Activated B cell treated with CpG ODN at 0.5 μM for 24 hours (primary cell): ENCODE results near the gene DAPP1. TPM values are rescaled to one million over a fixed set of nuclear protein-coding genes. Genes with fewer than 3 reads are reported as not detected.

ENCODE experiments used
- ATAC-seq: fragments of 200-7000 bp; cut with Tn5 transposase; one replicate; pipeline ENCODE4 v1.10.0; 2021; ENCODE audit warnings: low read depth, mild to moderate bottlenecking, moderate library complexity
- CTCF ChIA-PET: fragments of 350-600 bp; sonication (Branson Sonifier 250); formaldehyde crosslinking; loops from one replicate; lab custom pipeline; 2021; ENCODE audit warnings: antibody characterized with exemption; lab: Charles Lee
- POLR2A ChIA-PET: fragments of 350-600 bp; sonication (Branson Sonifier 250); formaldehyde crosslinking; loops from one replicate; lab custom pipeline; 2021; ENCODE audit warnings: antibody characterized with exemption; lab: Charles Lee
- DNase-seq: peaks from one replicate; pipeline ENCODE4 v3.0.0; 2022
- H3K27ac Mint-ChIP-seq: one replicate; pipeline ENCODE4 v1.8.0; 2020; ENCODE audit warnings: mixed read lengths
- H3K27me3 Mint-ChIP-seq: one replicate; pipeline ENCODE4 v1.8.0; 2021; ENCODE audit warnings: mixed read lengths
- H3K36me3 Mint-ChIP-seq: one replicate; pipeline ENCODE4 v1.8.0; 2021; ENCODE audit warnings: low read depth, mixed read lengths
- H3K4me1 Mint-ChIP-seq: one replicate; pipeline ENCODE4 v1.8.0; 2021; ENCODE audit warnings: mixed read lengths
- H3K4me3 Mint-ChIP-seq: one replicate; pipeline ENCODE4 v1.8.0; 2020; ENCODE audit warnings: mild to moderate bottlenecking, mixed read lengths
- H3K9me3 Mint-ChIP-seq: one replicate; pipeline ENCODE4 v1.8.0; 2020; ENCODE audit warnings: mixed read lengths
- CTCF ChIP-seq: fragments of 200-600 bp; IDR thresholded peaks from one replicate; pipeline ENCODE4 v1.8.0; 2022; ENCODE audit warnings: antibody characterized with exemption, mild to moderate bottlenecking
- intact Hi-C: fragments of 100-400 bp; cut with micrococcal nuclease; formaldehyde crosslinking; loops from one replicate; pipeline ENCODE4 v1.15.1; 2024
- total RNA-seq: library from RNA; stranded (reverse); gene quantifications from 2 replicates; pipeline ENCODE4 v1.2.3, GENCODE V29; 2022

The DAPP1 gene
- total RNA-seq, 1 donor from 2014 or later, result 144 TPM

GRCh38 chr4:99856166-99856565, 39.5 kb downstream of the DAPP1 start:
- no peak for TF ChIP-seq CTCF

GRCh38 chr4:99857307-99857706, 40.7 kb downstream of the DAPP1 start:
- POLR2A ChIA-PET, result interaction anchor here (9.0 kb wide), 1 partner anchor 40 kb away, joined by 73 read pairs; the partner anchor contains the start of gene DAPP1
- no peaks in the 10 kb centered on the region for H3K9me3 Mint-ChIP-seq
- peak overlapping the region; percentile 90 for H3K27ac Mint-ChIP-seq
- H3K27me3 Mint-ChIP-seq, result no peaks in the 10 kb centered on the region
- no peak for ATAC-seq
- no peak for DNase-seq
- no peak overlapping the region for H3K4me3 Mint-ChIP-seq
- CTCF ChIA-PET, result interaction anchor here (1.5 to 2.9 kb wide), 3 partner anchors 28 to 48 kb away, joined by 4 to 8 read pairs (median 5); no protein-coding TSS in a partner anchor
- H3K4me1 Mint-ChIP-seq, result peaks cover 78% of the 10 kb centered on the region
- intact Hi-C loops, result loop anchor here (5.0 kb wide), 1 partner anchor 35 kb away; the partner anchor contains the start of gene LAMTOR3
- TF ChIP-seq CTCF, result no peak
- peaks cover 85% of the 10 kb centered on the region for H3K36me3 Mint-ChIP-seq

More at GRCh38 chr4:99856166-99856565, 39.5 kb downstream of the DAPP1 start:
- Mint-ChIP-seq H3K27me3 (no peaks in the 10 kb centered on the region), H3K36me3 (peaks cover 79% of the 10 kb centered on the region), H3K9me3 (no peaks in the 10 kb centered on the region), H3K4me1 (peaks cover 80% of the 10 kb centered on the region), H3K27ac (peak overlapping the region; percentile 90), H3K4me3 (peak overlapping the region; percentile 42)
- DNase-seq, result no peak
- ATAC-seq, result peak; percentile 38
- intact Hi-C loops, result loop anchor here (1.0 to 5.0 kb wide), 2 partner anchors 9 to 36 kb away; partner anchors contain the start of gene LAMTOR3
- CTCF ChIA-PET, result interaction anchor here (1.6 to 2.9 kb wide), 3 partner anchors 29 to 47 kb away, joined by 5 to 14 read pairs (median 8); no protein-coding TSS in a partner anchor
- POLR2A ChIA-PET, result interaction anchor here (0.8 to 9.0 kb wide), 4 partner anchors 9 to 48 kb away, joined by 3 to 73 read pairs (median 5); partner anchors contain the start of gene DAPP1

GRCh38 chr4:99859618-99860017, 43.0 kb downstream of the DAPP1 start:
- ChIA-PET POLR2A (interaction anchor here (0.9 to 1.7 kb wide), 5 partner anchors 9 to 89 kb away, joined by 3 to 6 read pairs (median 4); partner anchors contain the start of gene DAPP1), CTCF (interaction anchor here (2.3 kb wide), 1 partner anchor 48 kb away, joined by 7 read pairs; no protein-coding TSS in a partner anchor)
- H3K9me3 Mint-ChIP-seq, result no peaks in the 10 kb centered on the region
- peaks cover 81% of the 10 kb centered on the region for H3K36me3 Mint-ChIP-seq
- ATAC-seq (peak; percentile 51), DNase-seq (no peak)
- peaks cover 67% of the 10 kb centered on the region for H3K4me1 Mint-ChIP-seq
- no peak for TF ChIP-seq CTCF
- H3K27ac Mint-ChIP-seq, result peak overlapping the region; percentile 44
- peak overlapping the region; percentile 25 for H3K4me3 Mint-ChIP-seq
- intact Hi-C loops, result loop anchor here (2.0 to 5.0 kb wide), 2 partner anchors 13 to 33 kb away; partner anchors contain the start of gene LAMTOR3
- no peaks in the 10 kb centered on the region for H3K27me3 Mint-ChIP-seq

GRCh38 chr4:99860521-99860920, 43.9 kb downstream of the DAPP1 start:
- DNase-seq, result no peak
- intact Hi-C loops, result loop anchor here (2.0 kb wide), 1 partner anchor 14 kb away; no protein-coding TSS in a partner anchor
- CTCF ChIA-PET, result interaction anchor here (1.0 to 2.3 kb wide), 3 partner anchors 24 to 49 kb away, joined by 3 to 7 read pairs (median 3); no protein-coding TSS in a partner anchor
- no peak for ATAC-seq
- Mint-ChIP-seq H3K27ac (no peak overlapping the region), H3K36me3 (peaks cover 81% of the 10 kb centered on the region), H3K4me1 (peaks cover 58% of the 10 kb centered on the region), H3K4me3 (no peak overlapping the region), H3K9me3 (no peaks in the 10 kb centered on the region), H3K27me3 (no peaks in the 10 kb centered on the region)
- TF ChIP-seq CTCF, result no peak
- POLR2A ChIA-PET, result interaction anchor here (1.0 to 1.5 kb wide), 2 partner anchors 15 to 44 kb away, joined by 4 to 6 read pairs; partner anchors contain the start of gene DAPP1
